ENCODE results near the gene ESRRA.

- TF ChIP-seq CTCF (optimal IDR thresholded peaks at IDR 0.05 in 1 of 3, IDR thresholded peaks at IDR 0.05 in 1 of 3, conservative IDR thresholded peaks at IDR 0.05 in 1 of 3; ENCODE audit: extremely low read depth in 1 of 3, insufficient read depth in 2 of 3, low read length in 3 of 3) (no peak), EZH2 (IDR thresholded peaks at IDR 0.05; ENCODE audit: low read length) (no peak)
Observed at GRCh38 chr11:64348383-64349024, 43.2 kb downstream of the ESRRA start.
